BJ (cell line): ENCODE data around the gene TSC2. TPM values are rescaled to one million over a fixed set of nuclear protein-coding genes. Genes with fewer than 3 reads are reported as not detected.

ENCODE experiments used
- CTCF ChIA-PET: fragments of 350-600 bp; formaldehyde crosslinking; extraction: SDS; loops from one replicate; lab custom pipeline; 2021; ENCODE audit warnings: antibody characterized with exemption, inconsistent platforms; lab: Yijun Ruan, JAX
- POLR2A ChIA-PET: fragments of 300-600 bp; sonication (Branson Sonifier 250); formaldehyde crosslinking; extraction: SDS; loops from one replicate; lab custom pipeline; 2021; ENCODE audit warnings: antibody characterized with exemption; lab: Charles Lee
- DNase-seq: peaks from one replicate; pipeline ENCODE4 v3.0.0-alpha.2; 2011; ENCODE audit warnings: low read depth
- H3K27me3 ChIP-seq: 2 replicates; pipeline ENCODE4 v1.6.0; 2011; ENCODE audit warnings: low read length; ENCODE audit not compliant: control insufficient read depth, insufficient read depth
- H3K36me3 ChIP-seq: 2 replicates; pipeline ENCODE4 v1.5.1; 2011; ENCODE audit warnings: low read length; ENCODE audit not compliant: control insufficient read depth, insufficient read depth
- H3K4me3 ChIP-seq: 2 replicates; pipeline ENCODE4 v1.5.1; 2011; ENCODE audit warnings: low read depth, mild to moderate bottlenecking, control low read depth, low read length
- CTCF ChIP-seq: IDR thresholded peaks from 2 replicates; pipeline ENCODE4 v1.5.1; 2011; ENCODE audit warnings: low read depth, mild to moderate bottlenecking, control low read depth, inconsistent platforms, low read length, moderate library complexity; ENCODE audit not compliant: insufficient read depth
- polyA minus RNA-seq: library from RNA; depleted of rRNA, polyadenylated mRNA; stranded (reverse); fragments of >200 nt; gene quantifications from 2 replicates; pipeline ENCODE4 v1.2.3, GENCODE V29; 2011; rRNA and poly(A)+ RNA removed
- polyA plus RNA-seq: library from polyadenylated mRNA; depleted of rRNA; stranded (reverse); fragments of >200 nt; gene quantifications from 2 replicates; pipeline ENCODE4 v1.2.3, GENCODE V29; 2011; rRNA removed

TSC2 gene
- polyA plus RNA-seq, result 30.5 and 66.3 TPM in 2 replicates
- 67.8 and 87.9 TPM in 2 replicates for polyA minus RNA-seq

- Histone ChIP-seq H3K4me3 (peak within 1 kb of the TSS; percentile 92), H3K27me3 (no peaks in the 10 kb centered on the region), H3K36me3 (peaks cover 4% of the 10 kb centered on the region)
- DNase-seq, result peak; percentile 80
- CTCF ChIA-PET, result interaction anchor here (0.5 to 2.3 kb wide), 11 partner anchors 9 to 103 kb away, joined by 3 to 15 read pairs (median 5); partner anchors contain the start of genes NHERF2 and NPW
- TF ChIP-seq CTCF, result peak; percentile 43
- POLR2A ChIA-PET, result interaction anchor here (0.6 to 0.8 kb wide), 3 partner anchors 15 to 167 kb away, joined by 3 to 4 read pairs (median 4); partner anchors contain the start of gene TRAF7
Observed at GRCh38 chr16:2047330-2048115, at the start of gene TSC2, which contains the start of gene NTHL1. Gene TSC2, plus strand, starts transcription at chr16:2047985. Its CDS starts 631 bp downstream, at chr16:2048616. Gene NTHL1, minus strand, starts transcription at chr16:2047834. Its CDS starts 11 bp downstream, at chr16:2047823.

GRCh38 chr16:1998360-1998835 is 49.4 kb upstream of the TSC2 start:
- no peak for TF ChIP-seq CTCF
- CTCF ChIA-PET, result interaction anchor here (1.2 kb wide), 1 partner anchor 15 kb away, joined by 5 read pairs; no protein-coding TSS in a partner anchor
- POLR2A ChIA-PET, result no interaction called here
- no peak for DNase-seq
- H3K36me3 ChIP-seq, result peaks cover 48% of the 10 kb centered on the region
- no peaks in the 10 kb centered on the region for H3K27me3 ChIP-seq
- H3K4me3 ChIP-seq, result no peak overlapping the region

- no peak for TF ChIP-seq CTCF
- POLR2A ChIA-PET, result no interaction called here
- CTCF ChIA-PET, result interaction anchor here (1.2 kb wide), 1 partner anchor 14 kb away, joined by 5 read pairs; no protein-coding TSS in a partner anchor
Observed at GRCh38 chr16:1998852-1999801, 48.7 kb upstream of the TSC2 start.

GRCh38 chr16:1999866-2000514 is 47.8 kb upstream of the TSC2 start:
- TF ChIP-seq CTCF, result no peak
- H3K36me3 ChIP-seq, result peaks cover 51% of the 10 kb centered on the region
- DNase-seq, result no peak
- H3K27me3 ChIP-seq, result no peaks in the 10 kb centered on the region
- ChIA-PET POLR2A (no interaction called here), CTCF (no interaction called here)
- H3K4me3 ChIP-seq, result no peak overlapping the region

More at GRCh38 chr16:1998852-1999801, 48.7 kb upstream of the TSC2 start:
- Histone ChIP-seq H3K4me3 (no peak overlapping the region), H3K36me3 (peaks cover 48% of the 10 kb centered on the region), H3K27me3 (no peaks in the 10 kb centered on the region)
- no peak for DNase-seq
